Mesendoderm (in vitro differentiated cells): ENCODE measurements around the gene TWF1.

Source experiments
- DNase-seq: peaks from one replicate; pipeline ENCODE4 v3.0.0; 2013
- H2AK5ac ChIP-seq: 2 replicates; pipeline ENCODE4 v1.6.1; 2013; ENCODE audit warnings: low read length, inconsistent platforms
- H2BK120ac ChIP-seq: 2 replicates; pipeline ENCODE4 v1.6.1; 2013; ENCODE audit warnings: low read depth, mild to moderate bottlenecking, low read length, moderate library complexity, mixed read lengths
- H2BK15ac ChIP-seq: replicated peaks from 2 replicates; pipeline ENCODE4 v1.6.1; 2013; ENCODE audit warnings: low read depth, mild to moderate bottlenecking, moderate library complexity
- H2BK5ac ChIP-seq: 2 replicates; pipeline ENCODE4 v1.6.1; 2013; ENCODE audit warnings: low read length, inconsistent platforms
- H3K18ac ChIP-seq: 2 replicates; pipeline ENCODE4 v1.6.1; 2013; ENCODE audit warnings: mild to moderate bottlenecking, low read length, mixed read lengths
- H3K23ac ChIP-seq: one replicate; pipeline ENCODE4 v1.6.1; 2013; ENCODE audit warnings: low read length
- H3K27ac ChIP-seq: 2 replicates; pipeline ENCODE4 v1.5.1; 2013; ENCODE audit warnings: low read depth, mild to moderate bottlenecking, inconsistent platforms, low read length, moderate library complexity
- H3K27me3 ChIP-seq: 2 replicates; pipeline ENCODE4 v1.6.1; 2013; ENCODE audit warnings: low read length, control low read depth, mild to moderate bottlenecking, inconsistent platforms; ENCODE audit not compliant: insufficient read depth, poor library complexity
- H3K36me3 ChIP-seq: 2 replicates; pipeline ENCODE4 v1.6.1; 2013; ENCODE audit warnings: low read length, inconsistent platforms; ENCODE audit not compliant: control insufficient read depth, insufficient read depth
- H3K4ac ChIP-seq: one replicate; pipeline ENCODE4 v1.6.1; 2013; ENCODE audit warnings: low read depth, mild to moderate bottlenecking, low read length, moderate library complexity
- H3K4me1 ChIP-seq: 2 replicates; pipeline ENCODE4 v1.6.1; 2013; ENCODE audit warnings: low read depth, low read length, inconsistent platforms; ENCODE audit not compliant: control insufficient read depth
- H3K4me2 ChIP-seq: 2 replicates; pipeline ENCODE4 v1.6.1; 2013; ENCODE audit warnings: low read length
- H3K4me3 ChIP-seq: 2 replicates; pipeline ENCODE4 v1.5.1; 2013; ENCODE audit warnings: mild to moderate bottlenecking, low read length
- H3K56ac ChIP-seq: one replicate; pipeline ENCODE4 v1.6.1; 2013; ENCODE audit warnings: low read length
- H3K79me1 ChIP-seq: 2 replicates; pipeline ENCODE4 v1.6.1; 2013; ENCODE audit warnings: low read length, inconsistent platforms
- H3K79me2 ChIP-seq: 2 replicates; pipeline ENCODE4 v1.6.1; 2013; ENCODE audit warnings: mild to moderate bottlenecking, low read length; ENCODE audit not compliant: control insufficient read depth, insufficient read depth
- H3K9ac ChIP-seq: 2 replicates; pipeline ENCODE4 v1.6.1; 2013; ENCODE audit warnings: low read length, inconsistent platforms
- H4K5ac ChIP-seq: one replicate; pipeline ENCODE4 v1.6.1; 2013; ENCODE audit warnings: low read length
- H4K8ac ChIP-seq: one replicate; pipeline ENCODE4 v1.6.1; 2013; ENCODE audit warnings: low read depth, mild to moderate bottlenecking, control low read depth, low read length, moderate library complexity
- WGBS: extraction: QIAGEN DNeasy Blood & Tissue Kit; methylation state at CpG from one replicate; pipeline ENCODE4 v1.1.7; 2013; ENCODE audit warnings: low lambda C conversion rate, missing lambda C conversion rate; ENCODE audit not compliant: insufficient coverage; ENCODE audit errors: extremely low coverage; 5-methylcytosine and 5-hydroxymethylcytosine counted together

TWF1 gene

DNA sequence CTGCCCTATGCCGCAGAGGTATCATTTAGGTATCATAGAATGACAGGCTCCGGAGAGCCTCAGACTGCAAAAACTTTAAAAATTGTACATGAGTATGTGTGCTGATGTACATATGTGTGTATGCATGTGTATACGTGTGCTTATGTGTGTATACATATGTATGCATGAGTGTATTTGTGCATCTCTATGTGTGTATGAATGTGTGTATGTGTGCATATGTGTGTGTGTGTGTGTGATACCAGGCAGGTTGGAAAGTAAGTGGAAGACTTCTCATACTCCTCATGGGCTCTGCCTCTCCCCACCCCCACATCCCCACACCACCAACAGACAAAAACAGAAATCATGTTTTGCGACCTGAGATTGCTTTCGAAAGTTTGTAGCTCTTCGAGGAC, 29.1 kb upstream of the TWF1 start:
- no peak for DNase-seq
- Histone ChIP-seq H2BK5ac (no peak overlapping the region), H3K4me3 (no peak overlapping the region), H2BK15ac (no peak overlapping the region), H3K36me3 (no peaks in the 10 kb centered on the region), H3K18ac (peak overlapping the region; percentile 91), H3K79me2 (no peaks in the 10 kb centered on the region), H3K79me1 (no peaks in the 10 kb centered on the region), H2AK5ac (no peak overlapping the region), H4K8ac (no peak overlapping the region), H3K27ac (no peak overlapping the region), H4K5ac (no peak overlapping the region), H3K4me1 (no peaks in the 10 kb centered on the region), H3K4me2 (peak overlapping the region; percentile 75), H2BK120ac (no peak overlapping the region), H3K27me3 (no peaks in the 10 kb centered on the region), H3K4ac (no peak overlapping the region), H3K9ac (peak overlapping the region; percentile 64), H3K23ac (no peak overlapping the region), H3K56ac (peak overlapping the region; percentile 86)
- WGBS = no CpG with 5 or more reads among the region's 6 CpGs

DNA sequence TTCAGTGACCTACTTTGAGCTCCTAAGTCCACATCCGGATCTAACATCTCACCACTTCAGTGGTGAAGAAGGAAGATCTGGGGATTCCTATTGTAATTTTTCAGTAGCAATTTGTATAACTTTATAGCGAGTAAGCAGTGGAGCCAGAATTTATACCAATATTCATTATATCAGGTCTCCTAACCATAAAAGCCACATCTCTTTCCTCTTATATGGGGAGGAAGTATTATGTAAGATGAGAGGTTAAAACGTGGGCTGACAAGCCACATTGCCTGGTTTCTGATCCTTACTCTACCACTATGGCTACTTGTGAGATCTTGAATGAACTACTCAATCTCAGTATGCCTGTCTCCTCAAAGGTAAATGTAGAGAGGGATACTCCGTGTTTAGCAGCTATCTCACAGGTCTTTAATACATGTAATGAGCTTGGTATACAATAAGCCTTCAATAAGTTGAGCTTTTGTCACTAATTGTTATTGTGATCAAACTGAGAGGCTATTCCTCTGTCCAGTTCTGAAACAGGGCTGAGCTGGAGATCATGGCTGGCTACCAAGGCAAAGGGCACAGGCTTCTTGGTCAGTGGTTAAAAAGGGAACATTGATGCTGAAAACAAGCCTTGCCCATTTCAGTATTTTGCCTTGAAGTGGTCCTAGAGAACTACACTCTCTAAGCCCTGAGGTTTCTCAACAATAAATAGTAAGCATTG, 26.5 kb upstream of the TWF1 start:
- no peaks in the 10 kb centered on the region for H3K79me2 ChIP-seq
- no peak overlapping the region for H3K56ac ChIP-seq
- no peaks in the 10 kb centered on the region for H3K27me3 ChIP-seq
- no peak overlapping the region for H2BK120ac ChIP-seq
- no peak overlapping the region for H3K18ac ChIP-seq
- no peak overlapping the region for H4K5ac ChIP-seq
- H3K9ac ChIP-seq = no peak overlapping the region
- H3K4me1 ChIP-seq = no peaks in the 10 kb centered on the region
- H3K4me3 ChIP-seq = no peak overlapping the region
- H3K4ac ChIP-seq = no peak overlapping the region
- no peak for DNase-seq
- H3K36me3 ChIP-seq = no peaks in the 10 kb centered on the region
- H3K79me1 ChIP-seq = no peaks in the 10 kb centered on the region
- H2BK15ac ChIP-seq = no peak overlapping the region
- H3K27ac ChIP-seq = no peak overlapping the region
- no peak overlapping the region for H4K8ac ChIP-seq
- no peak overlapping the region for H3K23ac ChIP-seq
- no peak overlapping the region for H3K4me2 ChIP-seq
- H2AK5ac ChIP-seq = no peak overlapping the region
- H2BK5ac ChIP-seq = no peak overlapping the region
- WGBS = no CpG with 5 or more reads among the region's 4 CpGs

DNA sequence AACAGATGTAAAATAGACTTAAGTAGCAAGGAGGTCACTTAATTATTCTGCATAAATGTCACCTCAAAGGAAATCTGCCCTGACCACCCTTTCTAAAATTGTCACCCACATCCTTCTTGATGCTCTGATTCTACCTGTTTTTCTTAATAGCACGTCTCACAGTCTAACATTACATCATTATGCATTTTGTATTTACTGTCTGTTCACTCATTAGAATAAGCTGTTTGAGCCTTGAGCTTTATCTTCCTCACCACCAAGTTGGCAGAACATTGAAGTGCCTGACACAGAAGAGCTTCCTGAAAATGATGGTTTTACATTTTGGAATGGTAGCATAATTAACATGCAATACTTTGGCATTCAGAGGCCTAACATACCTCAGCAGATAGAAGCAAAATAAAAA, 21.0 kb upstream of the TWF1 start:
- H3K27me3 ChIP-seq = no peaks in the 10 kb centered on the region

DNA sequence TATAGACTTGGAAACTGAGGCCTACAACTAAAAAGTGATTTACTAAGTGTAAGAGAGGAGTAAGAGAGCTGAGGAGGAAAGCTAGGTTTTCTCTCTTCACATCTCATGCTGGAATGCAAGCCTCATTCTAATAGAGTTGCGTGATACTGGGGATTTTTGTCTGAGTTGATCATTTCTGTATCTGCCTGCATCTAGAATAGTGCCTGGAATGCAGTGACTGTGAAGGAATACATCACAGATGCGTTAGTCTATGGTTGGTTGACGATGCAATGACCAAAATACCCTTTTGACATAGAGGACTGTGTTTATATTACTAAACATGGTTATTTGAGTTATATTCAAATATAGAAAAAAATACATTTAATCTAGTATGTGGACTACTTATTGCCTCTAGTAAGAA, 20.6 kb upstream of the TWF1 start:
- Histone ChIP-seq H3K4me1 (no peaks in the 10 kb centered on the region), H3K18ac (no peak overlapping the region), H3K27me3 (no peaks in the 10 kb centered on the region), H3K79me1 (no peaks in the 10 kb centered on the region), H3K56ac (no peak overlapping the region), H3K36me3 (no peaks in the 10 kb centered on the region), H3K79me2 (no peaks in the 10 kb centered on the region), H3K27ac (no peak overlapping the region), H2BK120ac (no peak overlapping the region), H3K4me3 (no peak overlapping the region), H2AK5ac (no peak overlapping the region), H3K4me2 (no peak overlapping the region), H3K23ac (no peak overlapping the region), H3K4ac (no peak overlapping the region), H3K9ac (no peak overlapping the region), H4K8ac (no peak overlapping the region), H2BK15ac (no peak overlapping the region), H2BK5ac (no peak overlapping the region), H4K5ac (no peak overlapping the region)
- DNase-seq = no peak
- WGBS = no CpG with 5 or more reads among the region's 3 CpGs

More for the DNA sequence above, 21.0 kb upstream of the TWF1 start:
- no peak overlapping the region for H3K9ac ChIP-seq
- DNase-seq = no peak
- no peak overlapping the region for H3K4me3 ChIP-seq
- H4K5ac ChIP-seq = no peak overlapping the region
- no peak overlapping the region for H3K18ac ChIP-seq
- no peak overlapping the region for H3K27ac ChIP-seq
- no peak overlapping the region for H3K23ac ChIP-seq
- H3K4me2 ChIP-seq = no peak overlapping the region
- H3K4me1 ChIP-seq = no peaks in the 10 kb centered on the region
- H3K79me2 ChIP-seq = no peaks in the 10 kb centered on the region
- no peak overlapping the region for H2BK15ac ChIP-seq
- H4K8ac ChIP-seq = no peak overlapping the region
- H3K56ac ChIP-seq = no peak overlapping the region
- H3K36me3 ChIP-seq = no peaks in the 10 kb centered on the region
- H3K79me1 ChIP-seq = no peaks in the 10 kb centered on the region
- no peak overlapping the region for H2BK5ac ChIP-seq
- no peak overlapping the region for H2AK5ac ChIP-seq
- H3K4ac ChIP-seq = no peak overlapping the region
- no CpG with 5 or more reads among the region's 1 CpG for WGBS
- H2BK120ac ChIP-seq = no peak overlapping the region

DNA sequence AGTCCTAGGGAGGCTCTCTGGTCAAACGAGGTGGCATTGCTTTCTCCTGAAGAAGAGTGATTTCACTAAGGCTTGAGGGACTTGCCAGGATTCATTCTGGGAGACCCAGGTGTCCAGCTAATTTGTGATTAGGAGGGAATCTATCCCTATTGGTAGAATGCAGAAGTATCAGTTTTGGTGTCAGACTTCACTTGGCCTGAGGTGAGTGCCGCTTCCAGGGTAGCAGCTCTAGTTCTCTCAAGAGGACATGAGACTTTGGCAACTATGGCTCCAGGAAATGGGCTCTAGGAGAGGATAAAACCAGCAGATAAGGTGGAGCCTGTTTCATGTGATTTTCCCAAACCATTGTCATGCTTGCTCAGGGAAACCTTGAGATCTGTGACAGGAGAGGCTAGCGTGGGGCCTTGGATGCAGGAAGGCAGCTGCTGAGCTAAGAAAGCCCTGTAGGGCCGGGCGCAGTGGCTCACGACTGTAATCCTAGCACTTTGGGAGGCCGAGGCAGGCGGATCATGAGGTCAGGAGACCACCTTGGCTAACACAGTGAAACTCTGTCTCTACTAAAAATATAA, 18.2 kb upstream of the TWF1 start:
- no peak overlapping the region for H3K27ac ChIP-seq
- H3K4me2 ChIP-seq = no peak overlapping the region
- H3K18ac ChIP-seq = no peak overlapping the region
- peak; percentile 29 for DNase-seq
- no peaks in the 10 kb centered on the region for H3K36me3 ChIP-seq
- no peak overlapping the region for H3K4me3 ChIP-seq
- H3K27me3 ChIP-seq = no peaks in the 10 kb centered on the region
- no CpG with 5 or more reads among the region's 8 CpGs for WGBS
- H3K79me2 ChIP-seq = no peaks in the 10 kb centered on the region
- H2BK15ac ChIP-seq = no peak overlapping the region
- H4K8ac ChIP-seq = no peak overlapping the region
- H3K79me1 ChIP-seq = no peaks in the 10 kb centered on the region
- H3K56ac ChIP-seq = no peak overlapping the region
- H3K23ac ChIP-seq = no peak overlapping the region
- no peak overlapping the region for H2BK120ac ChIP-seq
- no peak overlapping the region for H3K9ac ChIP-seq
- no peak overlapping the region for H2BK5ac ChIP-seq
- H3K4ac ChIP-seq = no peak overlapping the region
- H4K5ac ChIP-seq = no peak overlapping the region
- no peak overlapping the region for H2AK5ac ChIP-seq
- H3K4me1 ChIP-seq = no peaks in the 10 kb centered on the region

DNA sequence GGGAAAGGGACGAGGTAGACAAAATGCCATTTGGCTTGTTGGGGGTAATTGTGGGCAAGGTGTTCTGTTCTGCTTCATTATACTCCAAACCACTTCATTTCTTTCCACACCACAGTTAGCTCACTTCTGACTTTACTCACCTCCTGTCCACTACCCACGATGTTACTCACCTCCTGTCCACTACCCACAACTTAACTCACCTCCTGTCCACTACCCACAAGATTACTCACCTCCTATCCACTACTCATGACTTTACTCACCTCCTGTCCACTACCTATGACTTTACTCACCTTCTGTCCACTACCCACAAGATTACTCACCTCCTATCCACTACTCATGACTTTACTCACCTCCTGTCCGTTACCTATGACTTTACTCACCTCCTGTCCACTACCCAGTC, 10.1 kb upstream of the TWF1 start:
- H3K79me2 ChIP-seq = no peaks in the 10 kb centered on the region
- no peak overlapping the region for H3K56ac ChIP-seq
- H3K79me1 ChIP-seq = no peaks in the 10 kb centered on the region
- no peak overlapping the region for H3K4ac ChIP-seq
- no peak overlapping the region for H4K8ac ChIP-seq
- no peak overlapping the region for H3K27ac ChIP-seq
- no peak for DNase-seq
- no peak overlapping the region for H3K9ac ChIP-seq
- no peak overlapping the region for H4K5ac ChIP-seq
- no peak overlapping the region for H3K4me3 ChIP-seq
- H2BK15ac ChIP-seq = no peak overlapping the region
- H2BK5ac ChIP-seq = no peak overlapping the region
- no peak overlapping the region for H2BK120ac ChIP-seq
- no peak overlapping the region for H3K23ac ChIP-seq
- no peaks in the 10 kb centered on the region for H3K27me3 ChIP-seq
- no CpG with 5 or more reads among the region's 3 CpGs for WGBS
- peaks cover 2% of the 10 kb centered on the region for H3K4me1 ChIP-seq
- no peak overlapping the region for H3K18ac ChIP-seq
- H3K36me3 ChIP-seq = no peaks in the 10 kb centered on the region
- H3K4me2 ChIP-seq = no peak overlapping the region
- no peak overlapping the region for H2AK5ac ChIP-seq
